ENCODE measurements around the gene PPFIA1. TPM values are rescaled to one million over a fixed set of nuclear protein-coding genes. Genes with fewer than 3 reads are reported as not detected.

Gene PPFIA1
- total and polyA plus RNA-seq, 2 of the 8 experiments (the other 6 are each of a cell fraction or from before 2014, with no cell fraction given): 44.3 to 73.5 TPM

- Histone ChIP-seq H3K14ac (ENCODE audit: insufficient read length) (no peak overlapping the region), H4K8ac (ENCODE audit: extremely low read depth, insufficient read depth, low read length) (no peak overlapping the region), H2BK20ac (ENCODE audit: low read length) (no peak overlapping the region), H3K4ac (replicated peaks; ENCODE audit: insufficient read length, low read depth, low read length) (no peak overlapping the region), H4K20me1 (replicated peaks in 1 of 2; ENCODE audit: control insufficient read depth in 1 of 2, insufficient read depth in 2 of 2, low read length in 2 of 2) (peaks cover 12 to 32% of the 10 kb centered on the region in 2 experiments), H3K27ac (ENCODE audit: low read depth, low read length) (no peak overlapping the region), H3K79me2 (ENCODE audit: control insufficient read depth in 1 of 2, insufficient read depth in 2 of 2, low read length in 2 of 2) (no peaks in the 10 kb centered on the region), H2BK15ac (ENCODE audit: low read length) (no peak overlapping the region), H3K18ac (ENCODE audit: extremely low read depth, low read length) (no peak overlapping the region), H4K5ac (ENCODE audit: insufficient read length, low read depth, low read length) (no peak overlapping the region), H2BK5ac (ENCODE audit: low read depth, low read length) (no peak overlapping the region), H3K4me1 (replicated peaks in 1 of 4; ENCODE audit: control insufficient read depth in 3 of 4, insufficient read depth in 4 of 4, low read length in 3 of 4) (peaks cover 0 to 3% (median 0%) of the 10 kb centered on the region in 4 experiments; a peak in 1 of 7 replicates), H3K4me2 (ENCODE audit: insufficient read depth in 1 of 2, low read depth in 2 of 2, low read length in 2 of 2) (no peak overlapping the region), H4K91ac (replicated peaks; ENCODE audit: insufficient read length, low read length) (no peak overlapping the region), H3K9ac (replicated peaks in 1 of 4; ENCODE audit: extremely low read depth in 1 of 4, low read depth in 3 of 4, low read length in 3 of 4) (no peak overlapping the region), H3K4me3 (ENCODE audit: extremely low read depth in 1 of 4, insufficient read depth in 2 of 4, low read depth in 3 of 4, low read length in 4 of 4) (no peak overlapping the region), H2AFZ (ENCODE audit: low read length) (no peak overlapping the region), H3K27me3 (replicated peaks in 1 of 4; ENCODE audit: control insufficient read depth in 3 of 4, extremely low read depth in 1 of 4, insufficient read depth in 3 of 4, low read length in 3 of 4) (no peaks in the 10 kb centered on the region), H2BK120ac (replicated peaks; ENCODE audit: low read depth, low read length) (no peak overlapping the region), H3K23ac (ENCODE audit: insufficient read length) (no peak overlapping the region), H3K79me1 (ENCODE audit: low read depth, low read length) (no peaks in the 10 kb centered on the region), H3K23me2 (ENCODE audit: low read depth, low read length) (no peaks in the 10 kb centered on the region), H3K9me3 (ENCODE audit: insufficient read depth in 2 of 2, low read depth in 1 of 2, low read length in 1 of 2) (no peaks in the 10 kb centered on the region), H2BK12ac (ENCODE audit: low read depth, low read length) (no peak overlapping the region), H3K56ac (replicated peaks; ENCODE audit: insufficient read length, low read depth, low read length) (no peak overlapping the region), H2AK5ac (ENCODE audit: low read depth, low read length) (no peak overlapping the region), H3K36me3 (ENCODE audit: control insufficient read depth in 2 of 4, insufficient read depth in 4 of 4, low read length in 3 of 4) (peaks cover 27 to 90% (median 79%) of the 10 kb centered on the region in 4 experiments)
- no peak for FAIRE-seq
- TF ChIP-seq RBBP5 (IDR thresholded peaks at IDR 0.05; ENCODE audit: borderline replicate concordance, low read depth, low read length) (no peak), GTF2F1 (IDR thresholded peaks at IDR 0.05; ENCODE audit: borderline replicate concordance, low read depth, low read length) (no peak), NANOG (IDR thresholded peaks at IDR 0.05; ENCODE audit: insufficient read depth, low read depth, low read length, poor library complexity, severe bottlenecking) (no peak), CTBP2 (IDR thresholded peaks at IDR 0.05; ENCODE audit: borderline replicate concordance, insufficient read depth, insufficient read length, low read length) (no peak), CEBPB (IDR thresholded peaks at IDR 0.05; ENCODE audit: low read depth, low read length) (no peak), SP4 (IDR thresholded peaks at IDR 0.05; ENCODE audit: low read length) (no peak), TBP (IDR thresholded peaks at IDR 0.05; ENCODE audit: low read depth, low read length) (no peak), MAX (IDR thresholded peaks at IDR 0.05) (no peak)
- DNase-seq (ENCODE audit: low read depth in 1 of 2, low spot score in 2 of 2): no peak
- ChIA-PET CTCF (ENCODE audit: partially characterized antibody) (interaction anchor here (0.9 to 1.2 kb wide), 2 partner anchors 12 to 22 kb away, joined by 3 read pairs; no protein-coding TSS in a partner anchor), POLR2A (ENCODE audit: partially characterized antibody) (interaction anchor here (0.9 to 1.3 kb wide), 3 partner anchors 8 to 24 kb away, joined by 3 read pairs; no protein-coding TSS in a partner anchor)
- WGBS, 2 experiments (ENCODE audit: extremely low coverage in 1 of 2, insufficient coverage in 1 of 2, insufficient read length in 1 of 2, insufficient replicate concordance in 2 of 2, low coverage in 1 of 2, low lambda C conversion rate in 2 of 2, missing lambda C conversion rate in 1 of 2): 89% methylated on average over 11 of the region's 12 CpGs; no CpG with 5 or more reads in 1 of the 2 experiments
Measured at GRCh38 chr11:70431611-70432010, 161.1 kb downstream of the PPFIA1 start.

All from H1 (cell line).